ENCODE measurements around the gene PIGX.
"Not testable (repeated sequence)": the region's sequence is repeated elsewhere in the genome, so short reads cannot be mapped to it uniquely, and the experiment has no call there.

PIGX gene

DNA sequence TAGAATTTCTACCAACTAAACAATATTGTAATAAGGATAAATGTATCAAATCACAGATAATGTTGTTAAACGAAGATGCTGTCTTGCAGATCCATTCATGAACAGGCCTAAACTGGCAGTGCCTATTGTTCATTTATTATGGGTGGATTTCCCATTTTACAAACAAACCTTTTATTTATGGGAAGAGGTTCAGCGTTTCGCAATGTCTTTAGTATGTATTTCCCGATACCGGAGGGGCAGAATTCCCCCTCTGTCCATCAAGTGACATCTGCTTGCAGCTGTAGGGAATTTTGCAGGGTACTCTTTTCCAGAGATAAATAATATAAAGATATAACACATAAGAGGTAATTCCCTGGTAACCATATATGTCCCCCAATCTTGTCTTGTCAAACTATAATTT is 5.8 kb upstream of the PIGX start:
- no peak for DNase-seq

DNA sequence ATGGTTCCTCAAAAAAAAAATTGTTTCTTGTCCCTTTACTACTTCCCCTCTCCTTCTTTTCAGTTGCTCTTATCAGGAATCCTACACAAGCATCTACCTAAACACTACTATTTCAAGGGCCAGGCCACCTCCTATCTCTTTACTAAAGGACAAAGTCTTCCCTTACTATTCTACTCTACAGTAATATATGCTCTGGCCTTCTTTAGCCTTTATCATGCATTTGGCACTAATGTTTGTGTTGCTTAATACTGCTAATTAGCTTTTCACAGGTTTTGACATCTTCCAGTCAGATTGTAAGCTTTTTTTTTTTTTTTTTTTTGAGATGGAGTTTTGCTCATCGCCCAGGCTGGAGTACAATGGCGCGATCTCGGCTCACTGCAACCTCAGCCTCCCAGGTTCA is 5.4 kb upstream of the PIGX start:
- no peak for DNase-seq

DNA sequence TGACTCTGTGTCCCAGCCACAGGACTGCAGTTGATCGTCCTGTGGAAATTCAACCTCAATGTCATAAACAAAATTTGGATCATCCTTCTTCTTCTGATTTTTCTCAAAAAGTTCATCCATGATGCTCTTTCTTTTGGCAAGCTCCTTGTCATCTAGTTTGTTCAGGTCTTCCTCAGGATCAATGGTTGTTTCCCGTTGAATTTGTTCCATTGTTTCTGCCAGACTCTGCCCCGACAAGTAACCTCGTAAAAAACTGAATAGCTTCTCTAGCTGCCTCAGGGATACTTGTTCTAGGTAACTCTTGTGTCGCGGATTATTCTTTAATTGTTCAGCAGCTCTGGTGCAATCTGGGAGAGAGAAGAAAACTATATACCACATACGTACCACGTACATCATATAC is 4.6 kb upstream of the PIGX start:
- DNase-seq, result no peak

DNA sequence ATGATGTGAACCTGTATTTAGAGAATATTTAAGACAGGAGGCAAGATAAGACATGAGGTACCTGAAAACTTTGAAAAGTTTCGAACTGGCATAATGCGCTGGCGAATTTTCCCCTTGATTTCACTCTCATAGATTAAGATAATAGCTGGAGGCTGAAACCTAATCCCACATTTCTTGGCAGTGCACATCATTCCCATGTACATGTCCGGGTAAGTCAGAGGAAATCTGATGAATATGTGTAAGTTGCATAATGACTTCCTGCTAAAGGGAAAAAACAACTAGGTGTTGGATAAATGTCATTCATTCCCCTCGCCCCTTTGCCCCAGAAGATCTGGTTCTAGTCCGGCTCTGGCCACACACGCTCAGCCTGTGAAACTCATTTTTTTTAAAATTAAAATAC is 3.7 kb upstream of the PIGX start:
- no peak for DNase-seq

DNA sequence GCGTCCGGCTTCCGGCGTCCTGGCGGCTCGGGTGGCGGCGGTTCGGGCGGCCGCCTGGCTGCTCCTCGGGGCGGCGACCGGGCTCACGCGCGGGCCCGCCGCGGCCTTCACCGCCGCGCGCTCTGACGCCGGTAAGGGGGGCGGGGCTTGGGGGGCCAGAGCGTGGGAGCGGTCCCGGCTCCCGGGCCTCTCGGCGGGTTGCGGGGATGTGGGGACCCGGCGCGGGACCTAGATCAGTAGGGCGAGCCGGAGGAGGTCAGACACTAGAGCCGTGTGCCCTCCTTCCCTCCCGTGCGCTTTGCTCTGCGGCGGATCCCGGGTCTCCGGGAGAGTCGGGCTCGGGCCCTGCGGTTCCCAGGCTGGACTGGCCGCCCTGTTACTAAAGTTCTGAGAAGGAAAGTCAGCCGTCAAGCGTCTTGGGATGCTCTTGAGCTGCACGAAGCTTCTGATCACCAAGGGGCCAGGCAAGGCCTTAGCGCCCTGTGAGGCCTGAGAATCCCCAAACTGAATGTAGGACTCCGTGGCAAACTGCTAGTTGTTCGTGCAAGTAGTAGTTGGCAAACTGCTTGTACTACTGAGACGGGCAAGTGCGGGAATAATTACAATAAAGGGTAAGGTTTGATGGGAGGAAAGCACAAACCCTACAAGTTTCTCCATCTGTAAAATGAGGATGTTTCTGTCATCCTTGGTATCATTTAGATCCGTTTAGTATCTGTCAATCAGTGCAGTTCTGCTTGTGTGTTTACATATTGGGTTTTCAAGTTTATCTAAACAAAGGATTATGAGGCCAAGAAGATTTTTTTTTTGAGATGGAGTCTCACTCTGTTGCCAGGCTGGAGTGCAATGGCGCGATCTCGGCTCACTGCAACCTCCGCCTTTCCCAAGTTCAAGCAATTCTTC is 587 bp downstream of the PIGX start:
- peak; percentile 62 for DNase-seq

DNA sequence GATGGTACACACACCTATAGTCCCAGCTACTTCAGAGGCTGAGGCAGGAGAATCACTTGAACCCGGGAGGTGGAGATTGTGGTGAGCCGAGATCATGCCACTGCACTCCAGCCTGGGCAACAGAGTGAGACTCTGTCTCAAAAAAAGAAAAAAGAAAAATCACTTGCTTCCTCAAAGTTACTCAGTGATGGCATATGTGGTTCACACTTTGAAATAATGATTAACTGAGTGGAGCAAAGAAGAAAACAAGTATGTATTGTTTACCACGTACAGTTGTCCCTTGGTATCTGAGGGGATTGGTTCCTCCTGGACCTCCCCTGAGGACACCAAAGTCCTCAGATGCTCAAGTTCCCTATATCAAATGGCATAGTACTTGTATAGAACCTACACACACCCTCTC is 5.0 kb downstream of the PIGX start:
- not testable (repeated sequence) for DNase-seq

DNA sequence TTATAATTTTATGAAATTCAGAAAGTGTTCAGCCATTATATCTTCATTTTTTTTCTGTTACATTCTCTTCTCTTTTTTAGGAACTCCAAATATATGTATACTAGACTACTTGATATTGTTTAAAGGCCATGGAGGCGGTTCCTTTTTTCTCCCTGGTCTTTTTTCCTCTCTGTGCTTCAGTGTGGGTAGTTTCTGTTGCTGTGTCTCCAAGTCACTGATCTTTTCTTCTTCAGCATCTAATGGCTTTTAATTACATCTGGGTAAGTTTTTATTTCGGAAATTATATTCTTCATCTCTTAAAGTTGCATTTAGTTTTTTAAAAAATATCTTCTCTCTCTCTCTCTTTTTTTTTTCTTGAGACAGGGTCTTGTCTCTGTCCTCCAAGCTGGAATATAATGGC is 8.9 kb downstream of the PIGX start:
- no peak for DNase-seq

DNA sequence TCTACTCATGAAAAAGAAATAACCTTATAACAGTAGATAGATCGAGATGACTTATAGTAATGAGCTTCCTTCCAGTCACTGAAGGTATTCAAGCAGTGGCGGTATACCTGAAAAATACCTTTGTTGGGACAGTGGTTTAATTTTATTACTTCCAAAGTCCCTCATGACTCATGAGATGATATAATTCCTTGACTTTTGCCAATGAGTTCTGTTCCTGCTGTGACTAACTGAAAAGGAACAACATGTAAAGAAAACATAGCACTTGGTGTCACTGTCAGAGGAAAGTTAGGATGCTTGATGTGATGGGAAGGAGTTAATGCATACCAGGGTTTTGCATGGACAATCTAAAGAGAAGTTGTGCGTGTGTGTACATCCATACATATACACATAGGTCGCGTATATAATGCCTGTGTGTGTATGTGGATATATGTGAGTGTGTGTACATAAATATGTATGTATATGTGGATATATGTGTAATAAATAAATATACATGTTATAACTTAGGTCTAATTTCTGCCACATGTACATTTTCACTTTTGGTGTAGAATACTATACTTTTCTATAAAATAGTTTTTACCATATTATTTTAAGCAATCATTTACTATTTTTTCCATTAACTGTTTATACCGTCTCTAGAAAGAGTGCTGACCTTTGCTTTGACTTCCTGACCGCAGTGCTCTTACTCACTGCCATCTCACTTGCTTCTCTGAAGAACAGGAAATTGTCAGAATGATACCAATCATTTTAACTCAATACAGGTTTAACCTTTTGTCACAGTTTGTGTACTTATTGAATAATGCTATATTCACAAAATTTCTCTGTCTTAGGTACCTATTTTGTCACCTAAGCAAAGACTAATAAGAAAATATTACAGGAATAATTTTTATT is 14.9 kb downstream of the PIGX start:
- DNase-seq, result no peak

DNA sequence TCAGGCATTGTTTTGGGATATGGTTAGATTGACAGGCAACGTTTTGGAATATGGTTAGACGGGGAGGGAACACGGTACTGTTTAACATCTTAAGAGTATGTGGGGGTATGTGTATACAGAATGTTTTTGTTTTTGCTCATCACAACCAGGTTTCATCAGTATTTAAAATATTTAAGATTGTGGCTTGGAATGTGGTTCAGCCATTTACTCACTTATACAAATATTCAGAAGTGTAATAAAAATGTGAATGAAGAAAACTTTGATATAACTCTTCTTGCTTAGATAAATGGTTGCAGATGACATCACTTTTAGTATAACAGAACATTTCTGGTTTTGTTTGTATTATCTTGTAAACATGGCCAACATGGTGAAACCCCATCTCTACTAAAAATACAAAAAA is 23.6 kb downstream of the PIGX start:
- no peak for DNase-seq

DNA sequence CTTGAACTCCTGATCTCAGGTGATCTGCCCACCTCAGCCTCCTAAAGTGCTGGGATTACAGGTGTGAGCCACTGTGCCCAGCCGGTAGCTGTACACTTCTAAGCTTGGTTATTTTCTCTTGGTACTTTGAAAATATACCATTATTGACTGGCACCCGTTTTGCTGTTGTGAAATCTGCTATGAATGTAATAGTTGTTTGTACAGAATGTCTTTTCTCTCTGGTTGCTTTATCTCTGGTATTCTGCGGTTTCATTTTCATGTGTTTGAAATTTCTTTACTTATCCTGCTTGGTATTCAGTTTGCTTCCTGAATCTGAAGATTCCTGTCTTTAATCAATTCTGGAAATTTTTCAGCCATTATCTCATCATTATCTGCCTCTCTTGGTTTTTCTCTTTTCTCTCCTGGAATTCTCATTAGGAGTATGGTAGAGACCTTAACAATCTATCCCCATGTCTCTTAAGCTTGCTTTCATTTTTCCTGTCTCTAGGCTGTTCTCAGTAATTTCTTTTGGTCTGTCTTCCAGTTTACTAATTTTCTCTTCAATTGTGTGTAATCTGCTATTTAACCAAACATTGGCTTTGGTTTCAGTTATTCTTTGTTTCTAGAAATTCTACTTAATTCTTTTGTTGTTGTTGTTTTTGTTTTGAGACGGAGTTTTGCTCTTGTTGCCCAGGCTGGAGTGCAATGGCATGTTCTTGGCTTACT is 24.6 kb downstream of the PIGX start:
- no peak for DNase-seq

DNA sequence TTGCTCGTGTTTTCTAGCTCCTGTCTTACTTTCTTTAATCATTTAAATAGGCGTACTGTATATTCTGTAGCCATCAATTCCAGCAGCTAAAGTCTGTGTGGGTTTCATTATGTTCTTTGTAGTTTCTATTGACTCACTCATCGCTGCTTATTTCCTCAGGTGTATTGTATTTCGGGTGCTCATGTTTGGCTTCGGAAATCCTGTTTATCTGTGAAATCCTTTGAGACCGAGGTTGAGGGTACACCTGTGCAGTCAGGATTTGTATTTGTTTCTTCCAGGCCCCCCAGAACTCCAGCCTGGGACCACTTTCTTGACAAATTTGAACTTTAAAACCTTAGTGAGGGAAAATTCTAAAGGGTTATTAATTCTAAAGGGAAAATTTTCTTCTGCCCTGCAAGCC is 25.5 kb downstream of the PIGX start:
- DNase-seq, result no peak

DNA sequence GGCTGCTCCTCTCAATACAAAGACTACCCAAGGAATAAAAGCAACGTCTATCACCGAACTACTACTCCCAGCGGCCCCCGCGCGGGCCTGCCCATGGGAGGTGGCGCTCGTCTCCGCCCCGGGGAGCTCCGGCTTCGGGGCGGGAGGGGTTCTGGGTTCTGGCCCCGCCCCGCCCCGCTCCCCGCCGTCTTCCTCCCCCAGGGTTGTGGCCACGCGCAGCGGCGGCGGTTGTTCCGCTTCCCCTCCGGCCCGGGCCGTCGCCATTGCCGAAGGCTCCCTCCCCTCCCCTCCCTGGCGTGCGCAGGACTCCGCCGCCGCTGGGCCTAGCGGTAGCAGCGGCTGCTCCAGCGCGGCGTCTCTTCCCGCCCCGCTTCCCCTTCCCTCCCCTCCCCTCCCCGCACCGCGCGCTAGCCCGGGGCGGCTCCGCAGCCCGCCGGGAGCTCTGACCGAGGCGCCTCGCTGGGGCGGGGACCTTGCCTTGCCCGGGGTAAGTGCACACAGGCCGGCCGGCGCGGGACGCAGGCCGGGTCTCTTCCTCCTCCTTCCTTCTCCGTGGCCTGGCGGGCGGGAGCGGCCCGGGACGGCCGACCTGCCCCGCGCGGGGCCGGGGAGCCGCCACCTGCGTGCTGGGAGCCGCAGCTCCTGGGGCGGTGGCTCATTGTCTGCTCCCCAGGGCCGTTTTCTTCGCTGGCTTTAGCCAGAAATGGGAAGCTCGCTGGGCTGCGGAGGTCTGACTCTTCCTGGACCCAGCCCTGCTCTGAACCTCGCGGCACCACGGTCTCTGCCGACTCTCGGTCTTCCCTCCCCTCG is 27.7 kb downstream of the PIGX start, which contains the start of gene PAK2:
Gene PAK2, plus strand, starts transcription at position 187 of the 810 bp plus-strand sequence. CDS start 42,790 bp downstream, outside the sequence.
- DNase-seq, result peak; percentile 89

DNA sequence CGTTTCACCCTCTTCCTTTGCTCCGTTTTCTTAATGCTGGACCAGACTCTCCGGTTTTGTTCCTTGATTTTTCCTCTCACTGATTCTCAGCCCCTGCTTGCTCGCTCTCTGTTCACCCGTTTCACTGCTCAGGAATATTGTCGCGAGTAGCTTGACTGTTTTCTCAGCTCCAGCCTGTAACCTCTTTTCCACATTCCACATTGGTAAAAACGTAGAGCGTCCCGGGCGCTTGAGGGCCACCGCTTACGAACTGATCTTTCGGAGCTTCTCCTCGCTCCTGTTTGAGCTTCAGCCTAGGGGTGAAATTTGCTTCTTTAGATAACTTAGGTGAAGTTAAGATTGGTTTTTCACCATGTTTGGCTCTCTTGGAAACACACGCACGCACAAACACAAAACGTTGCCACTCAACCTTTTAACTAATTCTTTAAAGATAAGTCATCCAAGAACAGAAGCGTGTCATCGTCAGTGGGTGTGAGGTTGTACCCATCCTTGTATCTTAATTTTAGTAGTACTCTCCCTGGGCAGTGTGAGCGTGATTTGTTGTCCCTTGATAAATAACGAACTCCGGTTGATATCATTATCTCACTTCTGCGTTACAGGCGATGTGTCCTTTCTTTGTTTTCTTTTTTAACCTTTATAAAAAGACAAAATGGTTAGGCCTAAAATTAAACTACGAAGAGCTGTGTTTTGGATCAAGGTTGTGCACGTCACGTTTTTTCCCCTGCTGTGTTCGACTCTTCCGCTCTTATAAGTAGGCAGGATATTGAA is 28.5 kb downstream of the PIGX start:
- DNase-seq, result peak; percentile 9

DNA sequence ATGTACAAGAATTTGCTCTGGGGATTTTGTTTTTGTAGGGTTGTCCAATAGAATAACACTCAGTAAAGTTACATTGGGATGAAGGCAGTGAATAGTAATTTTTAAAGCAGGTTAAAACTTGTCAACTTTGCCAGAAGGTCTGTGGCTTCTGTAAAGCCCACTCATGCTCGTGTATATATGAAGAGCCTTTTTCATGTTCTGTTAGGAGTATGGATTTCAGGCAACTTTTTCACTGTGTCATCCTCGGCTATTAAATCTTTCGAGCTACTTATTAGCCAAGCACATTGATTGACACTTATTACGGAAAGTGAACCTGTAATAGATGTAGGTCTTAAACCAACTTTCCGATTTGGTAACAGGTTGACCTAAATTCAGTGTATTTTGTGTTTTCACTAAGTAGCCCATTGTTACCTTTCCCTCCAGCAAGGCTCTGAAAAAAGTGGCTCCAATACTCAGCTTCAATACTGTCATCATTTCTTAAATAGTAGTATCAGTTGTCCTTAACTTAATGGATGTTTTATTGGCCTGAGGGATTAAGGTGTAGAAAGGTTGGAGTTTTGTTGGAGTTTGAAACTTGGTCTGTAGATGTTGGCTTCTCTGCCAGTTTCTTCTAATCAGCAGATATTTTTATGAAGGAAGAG is 29.2 kb downstream of the PIGX start:
- no peak for DNase-seq

DNA sequence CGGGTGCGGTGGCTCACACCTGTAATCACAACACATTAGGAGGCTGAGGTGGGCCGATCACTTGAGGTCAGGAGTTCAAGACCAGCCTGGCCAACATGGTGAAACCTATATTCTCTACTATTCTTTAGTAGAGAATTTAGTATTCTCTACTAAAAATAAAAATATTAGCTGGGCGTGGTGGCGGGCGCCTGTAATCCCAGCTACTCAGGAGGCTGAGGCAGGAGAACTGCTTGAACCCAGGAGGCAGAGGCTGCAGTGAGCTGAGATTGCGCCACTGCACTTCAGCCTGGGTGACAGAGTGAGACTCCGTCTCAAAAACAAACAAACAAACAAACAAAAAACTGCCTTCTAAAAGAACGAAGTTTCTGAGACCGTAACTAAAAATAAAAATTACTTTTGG is 31.4 kb downstream of the PIGX start:
- not testable (repeated sequence) for DNase-seq

DNA sequence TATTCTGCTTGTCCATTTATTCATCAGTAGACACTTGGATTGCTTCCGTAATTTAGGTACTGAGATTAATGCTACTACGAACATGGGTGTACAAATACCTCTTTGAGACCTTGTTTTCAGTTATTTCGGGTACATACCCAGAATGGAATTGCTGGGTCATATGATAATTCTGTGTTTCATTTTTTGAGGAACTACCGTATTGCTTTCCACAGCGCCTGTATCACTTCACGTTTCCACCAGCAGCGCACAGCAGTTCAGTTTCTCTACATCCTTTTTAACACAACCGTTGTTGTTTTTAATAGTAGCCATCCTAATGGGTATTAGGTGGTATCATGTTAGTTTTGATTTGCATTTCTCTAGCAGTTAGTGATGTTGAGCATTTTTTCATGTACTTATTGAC is 36.9 kb downstream of the PIGX start:
- no peak for DNase-seq

DNA sequence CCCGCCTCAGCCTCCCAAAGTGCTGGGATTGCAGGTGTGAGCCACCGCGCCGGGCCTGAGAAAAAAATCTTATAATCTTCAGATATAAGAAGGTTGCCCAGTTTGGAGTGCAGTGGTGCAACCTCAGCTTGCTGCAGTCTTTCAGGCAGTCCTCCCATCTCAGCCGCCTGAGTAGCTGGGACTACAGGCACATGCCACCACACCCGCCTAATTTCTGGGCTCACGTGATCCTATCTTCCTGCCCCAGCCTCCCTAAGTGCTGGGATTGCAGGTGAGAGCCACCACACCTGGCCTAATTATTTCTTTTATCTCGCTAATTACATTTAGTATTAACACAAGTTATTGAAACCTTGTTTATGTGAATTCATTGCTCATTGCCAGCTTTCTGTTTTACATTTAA is 41.0 kb downstream of the PIGX start:
- no peak for DNase-seq

DNA sequence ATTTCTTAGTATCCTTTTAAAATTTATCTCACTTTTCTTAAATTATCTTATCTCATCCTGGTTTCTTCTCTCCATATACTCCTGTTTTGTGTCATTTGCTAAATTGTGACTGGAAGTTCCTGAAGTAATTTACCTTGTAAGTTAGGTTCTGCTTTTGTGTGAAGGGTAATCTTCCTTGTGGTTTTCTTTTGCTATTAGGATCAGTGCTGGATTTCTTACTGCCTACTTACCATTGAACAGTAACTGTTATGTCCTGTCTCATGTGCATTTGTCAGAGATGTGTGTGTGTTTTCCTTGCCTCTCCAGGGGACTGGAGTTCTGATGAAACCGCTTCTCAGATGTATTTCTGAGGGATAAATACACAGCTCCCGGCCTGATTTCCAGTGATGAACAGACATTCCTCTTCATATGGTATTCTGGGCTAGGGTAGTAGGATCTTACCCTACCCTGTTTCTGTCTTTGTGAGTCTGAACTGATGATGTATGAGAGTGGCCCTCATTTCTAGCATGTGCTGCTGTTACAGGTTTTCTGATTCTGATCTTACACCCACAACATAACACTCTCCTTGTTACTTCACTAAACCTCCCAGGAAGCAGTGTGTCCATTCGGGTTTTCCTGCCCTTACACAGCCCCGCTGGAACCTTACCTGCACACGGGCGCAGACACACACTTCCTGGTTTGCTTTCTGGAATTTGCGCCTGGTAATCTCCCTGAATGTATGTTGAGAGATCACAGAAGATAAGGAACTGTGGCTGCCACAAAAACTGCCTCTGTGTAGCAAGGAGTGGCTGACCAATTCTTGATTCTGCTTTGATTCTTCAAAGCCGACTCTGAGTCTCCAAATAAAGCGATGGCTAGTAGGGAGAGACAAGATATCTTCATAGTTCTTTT is 42.2 kb downstream of the PIGX start:
- DNase-seq, result no peak

DNA sequence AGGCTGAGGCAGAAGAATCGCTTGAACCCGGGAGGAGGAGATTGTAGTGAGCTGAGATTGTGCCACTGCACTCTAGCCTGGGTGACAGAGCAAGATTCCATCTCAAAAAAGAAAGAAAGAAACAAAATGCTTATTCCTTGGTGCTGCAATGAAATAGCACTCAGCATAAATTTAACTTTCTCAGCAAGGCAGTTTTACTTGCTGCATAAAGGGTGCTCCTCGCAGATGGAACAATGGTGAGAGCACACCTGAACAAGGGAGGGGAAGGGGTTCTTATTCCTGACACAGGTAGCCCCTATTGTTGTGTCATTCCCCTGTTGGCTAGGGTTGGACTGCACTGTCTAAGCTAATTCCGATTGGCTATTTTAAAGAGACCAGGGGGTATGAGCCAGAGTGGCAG is 44.6 kb downstream of the PIGX start:
- no peak for DNase-seq
